Activated CD4-positive, alpha-beta T cell treated with anti-CD3 and anti-CD28 coated beads, Interleukin-2, amount 50 U/mL, for 4 hours (primary cell): ENCODE results near the gene TMPRSS6.
"Not testable (repeated sequence)": the region's sequence is repeated elsewhere in the genome, so short reads cannot be mapped to it uniquely, and the experiment has no call there.

Experiments used
- DNase-seq, 2 experiments: peaks; one replicate each; pipeline ENCODE4 v3.0.0-alpha.2; 2020

Gene TMPRSS6

DNA sequence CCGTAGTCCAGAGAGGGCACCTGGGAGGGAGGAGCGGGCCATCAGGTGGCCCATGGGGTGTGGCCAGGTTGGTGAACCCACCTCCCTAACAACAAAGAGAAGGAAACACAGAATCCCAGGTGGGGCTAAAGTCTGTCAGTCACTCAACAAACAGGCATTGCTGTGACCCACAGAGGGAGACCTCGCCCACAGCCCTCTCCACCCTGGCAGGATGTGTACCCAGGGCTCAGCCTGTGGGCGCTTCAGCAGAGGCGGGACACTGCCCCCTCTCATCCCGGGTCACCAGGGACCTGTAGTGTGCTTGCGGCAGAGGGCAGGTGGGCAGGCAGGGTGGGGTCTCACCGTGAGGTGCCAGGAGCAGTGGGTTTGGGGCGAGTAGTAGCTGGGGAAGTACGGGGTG lies 25.1 kb downstream of the TMPRSS6 start:
- no peak for DNase-seq

GRCh38 chr22:37083914-37084313 lies 25.6 kb downstream of the TMPRSS6 start:
- no peak for DNase-seq

- peak; percentile 31 to 37 for DNase-seq
These were observed 27.2 kb downstream of the TMPRSS6 start for GRCh38 chr22:37082251-37082873.

DNA sequence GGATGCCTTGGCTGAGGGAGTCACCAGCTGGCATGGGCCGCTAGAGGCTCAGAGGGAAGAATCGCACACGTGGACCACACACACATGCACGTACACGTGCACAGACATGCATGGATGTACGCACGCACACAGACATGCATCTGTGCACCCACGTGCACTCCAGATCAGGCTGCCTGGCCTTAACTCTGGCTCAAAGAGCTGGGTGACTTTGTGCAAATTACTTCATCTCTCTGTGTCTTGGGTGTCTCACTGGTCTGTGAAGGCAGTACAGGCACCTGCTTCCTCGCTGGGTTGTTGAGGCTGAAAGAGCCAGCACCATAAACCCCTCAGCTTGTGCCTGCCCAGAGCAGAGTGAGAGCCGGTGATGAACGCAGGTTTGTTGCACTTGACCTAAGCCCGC lies 28.7 kb downstream of the TMPRSS6 start:
- DNase-seq: no peak

GRCh38 chr22:37080438-37080837 lies 29.1 kb downstream of the TMPRSS6 start:
- DNase-seq: no peak

DNA sequence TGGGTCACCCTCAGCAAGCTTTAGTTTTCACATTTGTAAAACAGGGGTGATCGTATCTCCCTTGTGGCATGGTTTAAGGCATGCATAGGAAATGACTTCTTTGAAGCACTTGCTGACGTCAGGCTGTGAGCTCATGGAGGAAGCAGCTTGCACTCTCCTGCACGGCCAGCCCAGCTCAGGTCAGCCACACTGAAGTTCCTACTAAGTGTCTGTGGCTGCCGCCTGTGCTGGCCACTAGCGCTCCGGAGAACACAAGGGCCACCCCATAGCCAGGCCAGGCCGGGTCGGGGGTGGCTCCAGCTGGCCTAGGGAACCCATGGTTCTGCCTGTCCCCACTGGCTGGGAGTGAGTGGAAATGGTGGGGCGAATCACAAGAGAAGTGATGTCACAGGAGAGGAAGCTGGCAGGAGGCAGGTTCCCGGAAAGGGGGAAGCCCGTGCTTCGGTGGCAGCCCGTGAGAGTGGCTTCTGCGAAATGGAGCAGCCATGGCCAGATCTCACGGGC lies 29.8 kb downstream of the TMPRSS6 start:
- peak; percentile 79 to 82 for DNase-seq

DNA sequence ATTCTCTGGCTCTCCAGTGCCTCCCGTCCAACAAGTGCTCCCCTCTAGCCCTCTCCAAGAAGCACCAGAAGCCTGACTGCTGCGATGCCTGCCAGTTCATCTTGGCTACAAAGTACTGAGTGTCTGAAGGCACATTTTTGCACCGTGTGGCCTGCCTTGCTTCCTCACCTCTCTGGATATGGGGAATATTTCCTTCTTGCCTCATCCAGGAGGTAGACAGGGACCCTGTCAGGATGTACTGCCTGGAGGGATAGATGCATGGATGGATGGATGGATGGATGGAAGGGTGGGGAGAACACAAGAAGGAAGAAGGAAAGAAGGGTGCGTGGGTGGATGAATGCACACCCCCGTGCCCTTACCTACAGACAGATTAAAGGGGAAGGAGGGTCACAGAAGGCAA lies 30.4 kb downstream of the TMPRSS6 start:
- peak in 1 of 2 experiments; percentile 18 for DNase-seq

DNA sequence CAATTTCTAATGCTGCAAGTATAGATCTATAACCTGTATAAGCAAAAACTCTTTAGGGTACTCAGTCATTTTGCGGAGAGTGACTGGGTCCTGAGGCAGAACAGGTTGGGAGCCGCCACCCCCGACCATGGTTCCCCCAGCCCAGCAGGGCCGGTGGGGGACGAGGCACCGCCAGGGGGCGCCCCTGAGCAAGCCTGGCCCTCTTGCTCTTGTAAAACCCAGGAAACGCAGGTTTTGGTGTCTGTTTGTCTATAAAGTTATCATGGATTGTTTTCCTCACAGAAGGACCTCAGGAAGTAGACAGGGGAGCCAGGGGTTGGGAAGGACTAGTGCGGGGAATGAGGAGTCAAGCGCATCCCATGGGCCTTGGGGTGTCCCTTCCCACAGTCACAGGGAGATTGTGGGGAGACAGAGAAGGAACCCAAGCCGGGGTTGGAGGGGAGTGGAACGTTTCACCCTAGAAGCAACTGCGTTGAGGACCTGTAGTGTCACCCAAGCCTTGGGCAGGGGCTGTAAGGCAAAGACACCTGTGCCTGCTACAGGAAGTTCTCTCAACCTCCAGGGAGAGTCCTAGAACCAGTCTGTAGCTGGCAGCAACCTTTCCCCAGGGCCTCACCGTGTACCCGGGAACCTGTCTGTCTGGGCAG lies 31.6 kb downstream of the TMPRSS6 start:
- peak; percentile 84 to 87 for DNase-seq

- no peak for DNase-seq
These were observed 33.6 kb downstream of the TMPRSS6 start for GRCh38 chr22:37075822-37076433.

GRCh38 chr22:37075046-37075445 lies 34.5 kb downstream of the TMPRSS6 start:
- DNase-seq: no peak

- DNase-seq: no peak
These were observed 35.0 kb downstream of the TMPRSS6 start for GRCh38 chr22:37074537-37074936.

DNA sequence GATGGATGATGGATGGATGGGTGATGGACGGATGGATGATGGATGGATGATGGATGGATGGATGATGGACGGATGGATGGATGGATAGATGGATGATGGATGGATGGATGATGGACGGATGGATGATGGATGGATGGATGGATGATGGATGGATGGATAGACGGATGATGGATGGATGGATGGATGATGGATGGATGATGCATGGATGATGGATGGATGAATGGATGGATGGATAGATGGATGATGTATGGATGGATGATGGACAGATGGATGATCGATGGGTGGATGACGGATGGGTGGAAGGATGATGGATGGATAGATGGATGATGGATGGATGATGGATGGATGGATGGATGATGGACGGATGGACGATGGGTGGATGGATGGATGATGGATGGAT lies 36.8 kb downstream of the TMPRSS6 start:
- no peak for DNase-seq

DNA sequence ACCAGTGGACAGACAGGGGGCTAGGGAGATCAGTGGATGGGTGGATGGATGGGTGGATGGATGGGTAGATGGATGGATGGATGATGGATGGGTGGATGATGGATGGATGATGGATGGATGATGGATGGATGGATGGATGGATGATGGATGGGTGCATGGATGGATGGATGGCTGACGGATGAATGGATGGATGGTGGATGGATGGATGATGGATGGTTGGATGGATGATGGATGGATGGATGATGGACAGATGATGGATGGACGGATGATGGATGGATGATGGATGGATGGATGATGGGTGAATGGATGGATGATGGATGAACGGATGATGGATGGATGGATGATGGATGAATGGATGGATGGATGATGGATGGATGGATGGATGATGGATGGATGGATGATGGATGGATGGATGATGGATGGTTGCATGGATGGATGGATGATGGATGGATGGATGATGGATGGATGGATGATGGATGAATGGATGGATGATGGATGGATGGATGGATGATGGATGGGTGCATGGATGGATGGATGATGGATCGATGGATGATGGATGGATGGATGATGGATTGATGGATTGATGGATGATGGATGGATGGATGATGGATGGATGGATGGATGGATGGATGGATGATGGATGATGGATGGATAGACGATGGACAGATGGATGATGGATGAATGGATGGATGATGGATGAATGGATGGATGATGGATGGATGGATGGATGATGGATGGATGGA lies 37.5 kb downstream of the TMPRSS6 start:
- DNase-seq: not testable (repeated sequence)

DNA sequence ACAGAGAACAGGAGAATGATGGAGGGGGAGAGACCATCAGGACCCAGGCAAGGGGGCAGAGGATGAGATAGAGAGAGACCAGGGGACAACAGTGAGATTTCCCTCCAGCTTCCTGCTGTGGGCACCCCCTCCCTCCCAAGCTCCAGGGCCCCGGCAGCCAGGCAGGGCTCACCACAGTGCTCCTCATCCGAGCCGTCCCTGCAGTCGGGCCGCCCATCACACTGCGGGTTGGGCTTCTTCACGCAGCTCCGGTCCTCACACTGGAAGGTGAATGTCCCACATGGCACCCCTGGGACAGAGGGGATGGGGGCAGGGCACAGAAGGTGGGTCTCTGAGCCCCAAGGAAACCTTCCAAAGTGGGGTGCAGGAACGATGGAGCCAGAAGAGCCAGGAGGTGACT lies 38.8 kb downstream of the TMPRSS6 start:
- no peak for DNase-seq

GRCh38 chr22:37070334-37070733 lies 39.2 kb downstream of the TMPRSS6 start:
- no peak for DNase-seq

DNA sequence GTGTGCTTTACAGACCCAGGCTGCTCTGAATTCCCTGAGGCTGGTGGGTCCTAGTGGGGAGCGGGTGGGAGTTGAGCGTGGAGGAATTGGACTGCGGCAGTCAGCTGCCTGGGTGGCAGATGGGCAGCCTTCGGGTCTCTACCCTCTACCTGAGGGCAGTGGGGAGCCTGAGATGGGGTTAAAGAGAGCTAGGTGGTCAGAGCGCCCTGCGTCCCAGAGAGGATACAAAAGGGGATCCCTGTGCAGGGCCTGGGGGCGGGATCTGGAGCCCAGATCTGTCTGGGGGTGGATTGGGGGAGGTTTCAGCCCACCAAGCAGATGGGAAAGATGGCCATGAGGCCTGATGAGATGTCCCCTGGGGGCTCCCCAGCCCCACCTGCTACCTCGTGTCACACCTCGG lies 39.8 kb downstream of the TMPRSS6 start:
- DNase-seq: no peak

- DNase-seq: no peak
These were observed 40.2 kb downstream of the TMPRSS6 start for GRCh38 chr22:37069319-37069718.

DNA sequence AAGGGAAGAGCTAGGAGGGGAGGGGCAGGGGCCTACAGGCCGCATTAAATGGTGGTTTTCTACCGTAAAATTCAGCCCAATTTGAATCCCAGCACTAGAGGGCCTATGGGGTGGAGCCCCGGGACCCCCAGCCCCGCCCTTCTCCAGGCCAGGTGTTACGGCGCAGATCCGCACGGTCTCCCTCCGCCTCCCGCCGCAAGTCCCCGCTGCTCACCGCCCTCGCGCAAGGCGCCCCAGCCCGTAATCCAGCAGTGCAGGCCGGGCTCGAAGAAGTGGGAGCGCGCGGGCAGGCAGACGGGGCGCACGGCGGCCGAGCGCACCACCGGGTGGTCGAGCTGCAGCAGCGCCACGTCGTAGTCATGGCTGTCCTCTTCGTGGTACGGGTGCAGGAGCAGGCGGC lies 40.7 kb downstream of the TMPRSS6 start:
- DNase-seq: no peak

- no peak for DNase-seq
These were observed 42.1 kb downstream of the TMPRSS6 start for GRCh38 chr22:37067428-37067827.

- DNase-seq: no peak
These were observed 43.6 kb downstream of the TMPRSS6 start for GRCh38 chr22:37065961-37066360.

DNA sequence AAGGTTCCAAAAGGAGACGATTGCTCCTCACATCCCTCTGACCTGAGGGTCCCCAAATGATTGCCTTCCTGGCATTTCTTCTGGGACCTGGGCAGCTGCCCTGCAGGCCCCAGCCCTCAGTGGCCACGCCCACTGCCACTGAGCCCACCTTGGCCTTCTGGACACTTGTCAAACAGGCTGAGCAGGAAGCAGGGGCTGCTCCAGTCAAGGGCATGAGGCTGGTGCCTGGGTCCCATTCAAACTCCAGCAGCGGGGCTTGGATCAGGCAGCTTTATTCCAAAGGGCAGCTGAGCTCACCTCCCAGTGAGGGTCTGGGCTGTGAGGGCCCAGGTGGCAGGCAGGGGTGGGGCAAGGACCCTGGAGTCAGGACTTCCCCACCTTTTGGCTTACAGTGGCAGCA lies 44.3 kb downstream of the TMPRSS6 start:
- DNase-seq: no peak

DNA sequence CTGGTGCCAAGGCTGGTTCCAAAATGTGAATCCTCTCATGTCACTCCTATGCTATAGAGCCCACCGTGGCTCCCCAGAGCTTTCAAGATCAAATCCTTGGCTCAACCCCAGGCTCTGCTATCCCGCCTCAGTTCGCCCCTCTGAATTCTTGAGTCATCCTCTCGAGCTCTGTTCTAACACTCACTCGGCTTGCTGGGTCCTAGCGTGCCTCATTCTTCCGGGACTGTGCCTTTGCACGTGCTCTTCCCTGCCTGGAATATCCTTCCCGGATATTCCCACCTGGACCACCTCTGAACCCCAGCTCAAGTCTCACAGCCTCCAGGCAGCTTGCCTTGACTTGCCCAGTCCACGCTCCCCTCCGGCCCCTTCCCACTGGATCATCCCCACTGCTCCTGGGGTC lies 45.0 kb downstream of the TMPRSS6 start:
- no peak for DNase-seq
